ENCODE data around the gene RAP2A. TPM values are rescaled to one million over a fixed set of nuclear protein-coding genes. Genes with fewer than 3 reads are reported as not detected.

Gene RAP2A
- total and polyA plus RNA-seq, 4 donors = 3.1 to 37.2 (median 6.7) TPM

DNA sequence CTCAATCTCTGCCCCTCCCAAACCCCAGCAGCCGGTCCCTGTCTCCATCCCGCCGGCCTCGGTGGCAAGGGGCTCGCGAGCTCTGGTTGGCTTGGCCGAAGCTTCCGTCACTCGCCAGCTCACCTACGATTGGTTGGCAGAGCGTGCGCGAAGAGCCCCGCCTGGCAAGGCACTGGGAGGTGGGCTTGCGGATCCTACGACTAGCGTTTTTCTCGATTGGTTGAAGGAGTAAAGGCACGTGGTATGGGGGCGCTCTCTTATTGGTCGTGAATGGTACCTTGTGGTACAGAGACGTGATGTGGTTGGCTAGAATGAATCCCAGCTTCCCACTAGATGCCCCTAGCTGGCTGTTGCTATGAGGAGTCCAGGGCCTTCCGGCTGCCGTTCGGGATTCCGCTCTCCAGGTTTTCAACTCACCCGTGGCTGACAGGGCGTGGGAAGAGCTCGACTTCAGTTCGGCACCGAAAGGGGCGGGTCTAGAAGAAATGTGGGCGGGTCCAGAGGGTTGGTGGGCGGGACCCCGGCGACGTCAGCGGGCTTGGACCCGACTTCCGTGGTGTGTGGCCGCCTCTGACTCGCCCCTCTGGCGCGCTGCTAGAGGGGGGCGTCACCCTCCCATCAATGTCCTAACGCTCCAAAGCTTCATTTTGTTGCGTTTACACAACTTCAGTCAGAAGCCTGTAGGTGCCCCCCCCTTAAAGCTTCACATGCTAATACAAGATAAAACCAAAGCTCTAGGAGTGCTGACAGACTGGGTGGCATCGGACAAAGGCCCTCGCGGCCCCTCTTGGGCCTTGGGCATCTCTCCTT, 847 bp upstream of the RAP2A start:
- under 1% methylated on average over 50 of the region's 50 CpGs for WGBS
- Histone ChIP-seq H3K9ac (ENCODE audit: low read depth in 1 of 2, low read length in 2 of 2) (peak overlapping the region; percentile 71 to 98), H3K9me3 (ENCODE audit: control insufficient read depth in 4 of 4, low read length in 3 of 4) (no peaks in the 10 kb centered on the region), H3K27me3 (ENCODE audit: control insufficient read depth in 4 of 4, insufficient read depth in 4 of 4, low read length in 3 of 4) (no peaks in the 10 kb centered on the region), H3K36me3 (ENCODE audit: control insufficient read depth in 4 of 4, insufficient read depth in 3 of 4, low read depth in 1 of 4, low read length in 3 of 4) (no peaks in the 10 kb centered on the region), H3K27ac (ENCODE audit: low read depth in 1 of 2, low read length in 2 of 2) (peak overlapping the region; percentile 99), H3K4me1 (ENCODE audit: control insufficient read depth in 4 of 4, insufficient read depth in 4 of 4, low read length in 3 of 4) (peaks cover 0 to 16% (median 10%) of the 10 kb centered on the region in 4 donors), H3K4me3 (ENCODE audit: low read depth in 1 of 3, low read length in 3 of 3) (peak overlapping the region; percentile 84 to 99 (median 96))
- TF ChIP-seq EGR1 (IDR thresholded peaks at IDR 0.05; ENCODE audit: low read depth in 2 of 2) = peak; percentile 61 to 76
- peak in 1 of 2 donors; percentile 29 for TF ChIP-seq RAD21 (IDR thresholded peaks at IDR 0.05)
- TF ChIP-seq FOXA1 (IDR thresholded peaks at IDR 0.05) = peak; percentile 61
- TF ChIP-seq RXRA (IDR thresholded peaks at IDR 0.05) = peak; percentile 57 to 59
- peak; percentile 54 to 84 for TF ChIP-seq GABPA (IDR thresholded peaks at IDR 0.05 in 1 of 2, conservative IDR thresholded peaks at IDR 0.05 in 1 of 2)
- peak; percentile 85 for TF ChIP-seq MAX (IDR thresholded peaks at IDR 0.05)
- no peak for TF ChIP-seq FOXA2 (IDR thresholded peaks at IDR 0.05)
- no peak for TF ChIP-seq REST (IDR thresholded peaks at IDR 0.05)
- no peak for TF ChIP-seq NR2F2 (IDR thresholded peaks at IDR 0.05)
- TF ChIP-seq HNF4A (conservative IDR thresholded peaks at IDR 0.05) = peak; percentile 45 to 50
- peak; percentile 87 for TF ChIP-seq YY1 (IDR thresholded peaks at IDR 0.05)
- TF ChIP-seq SP1 (IDR thresholded peaks at IDR 0.05) = peak; percentile 97
- peak in 1 of 2 donors; percentile 63 for TF ChIP-seq JUND (IDR thresholded peaks at IDR 0.05)
- TF ChIP-seq HNF4G (IDR thresholded peaks at IDR 0.05) = no peak
- TF ChIP-seq, protein P1, sequence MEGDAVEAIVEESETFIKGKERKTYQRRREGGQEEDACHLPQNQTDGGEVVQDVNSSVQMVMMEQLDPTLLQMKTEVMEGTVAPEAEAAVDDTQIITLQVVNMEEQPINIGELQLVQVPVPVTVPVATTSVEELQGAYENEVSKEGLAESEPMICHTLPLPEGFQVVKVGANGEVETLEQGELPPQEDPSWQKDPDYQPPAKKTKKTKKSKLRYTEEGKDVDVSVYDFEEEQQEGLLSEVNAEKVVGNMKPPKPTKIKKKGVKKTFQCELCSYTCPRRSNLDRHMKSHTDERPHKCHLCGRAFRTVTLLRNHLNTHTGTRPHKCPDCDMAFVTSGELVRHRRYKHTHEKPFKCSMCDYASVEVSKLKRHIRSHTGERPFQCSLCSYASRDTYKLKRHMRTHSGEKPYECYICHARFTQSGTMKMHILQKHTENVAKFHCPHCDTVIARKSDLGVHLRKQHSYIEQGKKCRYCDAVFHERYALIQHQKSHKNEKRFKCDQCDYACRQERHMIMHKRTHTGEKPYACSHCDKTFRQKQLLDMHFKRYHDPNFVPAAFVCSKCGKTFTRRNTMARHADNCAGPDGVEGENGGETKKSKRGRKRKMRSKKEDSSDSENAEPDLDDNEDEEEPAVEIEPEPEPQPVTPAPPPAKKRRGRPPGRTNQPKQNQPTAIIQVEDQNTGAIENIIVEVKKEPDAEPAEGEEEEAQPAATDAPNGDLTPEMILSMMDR (IDR thresholded peaks at IDR 0.05; ENCODE audit: low read depth, low read length, missing input control) = no peak
- TF ChIP-seq, protein P2, sequence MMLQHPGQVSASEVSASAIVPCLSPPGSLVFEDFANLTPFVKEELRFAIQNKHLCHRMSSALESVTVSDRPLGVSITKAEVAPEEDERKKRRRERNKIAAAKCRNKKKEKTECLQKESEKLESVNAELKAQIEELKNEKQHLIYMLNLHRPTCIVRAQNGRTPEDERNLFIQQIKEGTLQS (IDR thresholded peaks at IDR 0.05) = peak; percentile 30
- peak; percentile 57 for TF ChIP-seq ZBTB33 (IDR thresholded peaks at IDR 0.05)
- no peak for TF ChIP-seq TAF1 (conservative IDR thresholded peaks at IDR 0.05)
- DNase-seq (ENCODE audit: low spot score) = peak; percentile 99

Data from liver (tissue), 9 donors.